Stimulated activated CD4-positive, alpha-beta T cell treated with anti-CD3 and anti-CD28 coated beads, Interleukin-4, amount 100 ng/mL, for 1 hour (primary cell): Measurements from ENCODE around the gene PLD4.
"Not testable (repeated sequence)": the region's sequence is repeated elsewhere in the genome, so short reads cannot be mapped to it uniquely, and the experiment has no call there.

ENCODE experiments used
- DNase-seq: peaks from one replicate; pipeline ENCODE4 v3.0.0-alpha.2; 2020

Gene PLD4

DNA sequence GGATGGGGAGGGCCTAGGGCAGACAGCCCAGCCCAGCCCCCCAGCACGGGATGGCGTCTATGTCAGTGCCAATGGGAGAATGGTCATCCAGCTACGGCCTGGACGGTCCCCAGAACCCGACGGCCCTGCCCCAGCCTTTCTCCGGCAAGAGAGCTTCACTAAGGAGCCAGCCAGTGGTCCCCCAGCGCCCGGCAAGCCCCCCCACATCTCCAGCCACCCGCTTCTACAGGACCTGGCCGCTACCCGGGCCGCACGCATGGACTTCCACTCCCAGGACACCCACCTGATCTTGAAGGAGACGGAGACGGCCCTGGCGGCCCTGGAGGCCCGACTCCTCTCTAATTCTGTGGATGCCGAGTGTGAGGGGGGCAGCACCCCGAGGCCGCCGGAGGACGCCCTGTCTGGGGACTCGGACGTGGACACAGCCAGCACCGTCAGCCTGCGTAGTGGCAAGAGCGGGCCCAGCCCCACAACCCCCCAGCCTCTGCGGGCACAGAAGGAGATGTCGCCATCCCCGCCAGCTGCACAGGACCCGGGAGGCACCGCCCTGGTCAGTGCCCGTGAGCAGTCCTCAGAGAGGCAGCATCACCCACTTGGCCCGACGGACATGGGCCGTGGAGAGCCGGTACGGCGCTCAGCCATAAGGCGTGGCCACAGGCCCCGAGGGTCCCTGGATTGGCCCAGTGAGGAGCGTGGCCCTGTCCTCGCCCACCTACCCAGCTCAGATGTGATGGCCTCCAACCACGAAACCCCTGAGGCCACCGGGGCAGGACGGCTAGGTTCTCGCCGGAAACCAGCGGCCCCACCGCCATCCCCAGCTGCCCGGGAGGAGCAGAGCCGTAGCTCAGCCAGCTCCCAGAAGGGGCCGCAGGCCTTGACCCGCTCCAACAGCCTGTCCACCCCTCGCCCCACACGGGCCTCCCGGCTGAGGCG, 37.7 kb upstream of the PLD4 start:
- DNase-seq, result peak; percentile 1

GRCh38 chr14:104887623-104888488, 36.8 kb upstream of the PLD4 start:
- peak; percentile 1 for DNase-seq

DNA sequence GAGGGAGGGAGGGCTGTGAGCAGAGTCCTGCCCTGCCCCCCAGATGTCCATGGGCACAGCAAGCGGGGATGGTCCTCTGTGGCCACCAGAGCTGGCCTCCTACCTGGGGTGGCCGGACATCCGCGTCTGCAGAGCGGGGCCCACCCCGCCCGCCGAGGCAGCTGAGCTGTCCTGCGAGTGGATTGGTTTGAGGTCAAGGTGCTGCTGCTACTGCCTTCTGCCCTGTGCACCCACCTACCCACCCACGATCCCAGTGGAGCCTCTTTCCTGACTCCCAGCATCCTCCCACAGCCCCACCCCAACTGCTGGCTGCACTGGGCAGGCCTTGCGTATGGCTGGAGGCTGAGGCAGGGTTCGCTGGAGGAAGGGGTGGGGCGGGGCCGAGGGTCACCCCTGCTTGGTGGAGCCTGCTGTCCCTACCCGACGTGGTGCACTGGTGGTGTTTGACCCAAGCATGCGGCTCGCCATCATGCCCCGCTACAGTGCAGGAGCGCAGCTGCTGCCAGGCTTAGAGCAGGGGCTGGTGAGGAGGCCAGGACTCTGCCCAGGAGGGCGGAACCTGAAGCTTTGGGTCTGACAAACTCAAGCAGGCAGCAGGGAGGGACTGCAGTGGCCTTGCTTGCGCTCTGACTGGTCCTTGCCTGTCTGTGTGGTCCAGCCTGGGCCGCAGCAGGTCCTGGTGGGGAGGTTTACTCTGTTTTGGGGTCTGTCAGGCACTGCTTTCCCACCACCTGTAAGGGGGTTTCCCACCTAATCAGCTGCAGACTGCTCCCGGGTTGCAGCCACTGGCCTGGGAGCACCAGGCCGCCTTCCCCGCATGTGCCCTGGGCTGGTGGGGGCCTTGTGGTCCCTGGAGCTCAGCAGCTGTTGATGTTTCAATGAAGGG, 35.9 kb upstream of the PLD4 start:
- peak; percentile 0 for DNase-seq

- no peak for DNase-seq
These were observed 35.3 kb upstream of the PLD4 start for GRCh38 chr14:104889375-104889757.

DNA sequence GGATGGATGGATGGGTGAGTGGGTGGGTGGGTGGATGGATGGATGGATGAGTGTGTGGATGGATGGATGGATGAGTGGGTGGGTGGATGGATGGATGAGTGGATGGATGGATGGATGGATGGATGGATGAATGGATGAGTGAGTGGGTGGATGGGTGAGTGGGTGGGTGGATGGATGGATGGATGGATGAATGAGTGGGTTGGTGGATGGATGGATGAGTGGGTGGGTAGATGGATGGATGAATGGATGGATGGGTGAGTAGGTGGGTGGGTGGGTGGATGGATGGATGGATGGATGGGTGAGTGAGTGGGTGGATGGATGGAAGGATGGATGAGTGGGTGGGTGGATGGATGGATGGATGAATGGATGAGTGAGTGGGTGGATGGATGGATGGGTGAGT, 34.4 kb upstream of the PLD4 start:
- DNase-seq, result not testable (repeated sequence)

GRCh38 chr14:104891121-104891551, 33.5 kb upstream of the PLD4 start:
- no peak for DNase-seq

- no peak for DNase-seq
These were observed 32.8 kb upstream of the PLD4 start for GRCh38 chr14:104891664-104892530.

GRCh38 chr14:104892531-104893434, 31.9 kb upstream of the PLD4 start:
- DNase-seq, result no peak

- no peak for DNase-seq
These were observed 31.1 kb upstream of the PLD4 start for GRCh38 chr14:104893435-104894207.

DNA sequence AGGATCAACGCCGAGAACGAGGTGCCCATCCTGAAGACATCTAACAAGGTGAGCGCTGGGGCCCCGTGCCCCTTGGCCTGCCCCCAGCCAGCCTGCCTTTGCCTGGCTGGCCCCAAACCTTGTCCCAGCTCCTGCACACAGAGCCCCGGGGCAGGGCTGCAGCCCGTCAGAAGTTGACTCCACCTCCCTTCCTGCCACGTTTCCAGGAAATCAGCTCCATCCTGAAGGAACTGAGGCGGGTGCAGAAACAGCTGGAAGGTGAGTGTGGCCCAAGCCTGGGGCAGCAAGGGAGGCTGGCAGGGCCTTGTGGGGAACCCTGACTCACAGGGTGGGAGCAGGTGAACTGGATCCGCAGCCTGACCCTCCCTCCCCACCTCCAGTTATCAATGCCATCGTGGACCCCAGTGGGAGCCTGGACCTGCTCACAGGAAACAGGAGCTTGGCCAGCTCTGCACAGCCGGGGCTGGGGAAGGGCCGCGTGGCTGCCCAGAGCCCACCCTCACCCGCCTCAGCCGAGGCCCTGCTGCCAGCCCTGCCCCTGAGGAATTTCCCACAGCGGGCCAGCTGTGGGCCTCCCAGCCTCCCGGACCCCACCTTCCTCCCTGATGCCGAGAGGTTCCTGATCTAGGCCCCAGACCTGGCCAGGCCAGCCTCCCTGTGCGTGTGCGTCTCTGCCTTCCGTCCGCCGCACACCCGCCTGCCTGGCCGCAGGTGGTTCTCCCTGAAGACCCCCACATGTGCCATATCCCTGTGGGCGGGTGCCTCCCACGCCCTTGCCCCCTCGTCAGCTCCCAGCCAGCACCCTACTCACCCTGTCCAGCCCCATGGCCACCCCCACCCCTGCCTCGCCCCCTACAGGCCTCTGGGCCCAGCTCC, 30.1 kb upstream of the PLD4 start:
- DNase-seq, result no peak

GRCh38 chr14:104895207-104895785, 29.4 kb upstream of the PLD4 start:
- DNase-seq, result no peak

- no peak for DNase-seq
These were observed 28.7 kb upstream of the PLD4 start for GRCh38 chr14:104895786-104896661.

DNA sequence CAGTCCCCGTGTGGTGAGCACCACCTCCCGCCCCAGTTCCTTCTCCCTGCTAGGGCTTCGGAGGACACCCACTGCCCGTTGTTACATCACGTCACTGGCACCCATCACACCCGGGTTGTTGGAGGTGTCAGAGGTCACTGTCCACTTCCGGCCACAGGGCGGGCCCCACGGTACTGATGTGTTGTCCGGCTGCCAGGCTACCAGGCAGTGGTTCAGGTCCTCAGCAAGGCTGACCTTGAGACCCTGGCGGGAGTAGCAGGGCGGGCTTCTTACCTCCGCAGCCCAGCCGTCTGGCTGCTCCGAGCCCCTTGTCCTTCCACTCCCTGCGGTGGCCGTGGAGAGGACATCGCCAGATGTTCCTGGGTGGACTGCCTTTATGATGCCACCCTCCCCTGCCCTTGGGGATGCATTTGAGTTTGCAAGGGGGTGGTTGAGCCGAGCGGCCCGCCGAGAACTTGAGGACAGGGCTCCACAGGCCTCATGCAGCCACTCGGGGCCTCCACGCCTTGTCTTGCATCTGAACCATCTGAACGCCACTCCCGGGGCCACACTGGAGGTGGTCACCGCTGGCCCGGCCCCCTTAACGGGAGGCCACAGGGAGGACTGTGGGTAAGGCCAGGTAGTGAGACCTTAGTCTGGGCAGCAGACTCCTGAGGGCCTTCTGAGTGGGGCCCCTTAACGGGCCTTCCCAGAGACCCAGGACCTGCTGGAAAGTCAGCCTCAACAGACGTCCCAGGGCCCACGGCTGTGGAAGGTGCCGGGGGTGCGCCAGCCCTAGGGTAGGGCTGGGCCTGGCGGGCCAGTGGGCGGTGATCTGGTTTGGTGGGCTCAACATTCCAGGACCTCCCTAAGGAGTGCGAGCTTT, 27.1 kb upstream of the PLD4 start:
- DNase-seq, result no peak

- DNase-seq, result no peak
These were observed 26.5 kb upstream of the PLD4 start for GRCh38 chr14:104898195-104898558.

DNA sequence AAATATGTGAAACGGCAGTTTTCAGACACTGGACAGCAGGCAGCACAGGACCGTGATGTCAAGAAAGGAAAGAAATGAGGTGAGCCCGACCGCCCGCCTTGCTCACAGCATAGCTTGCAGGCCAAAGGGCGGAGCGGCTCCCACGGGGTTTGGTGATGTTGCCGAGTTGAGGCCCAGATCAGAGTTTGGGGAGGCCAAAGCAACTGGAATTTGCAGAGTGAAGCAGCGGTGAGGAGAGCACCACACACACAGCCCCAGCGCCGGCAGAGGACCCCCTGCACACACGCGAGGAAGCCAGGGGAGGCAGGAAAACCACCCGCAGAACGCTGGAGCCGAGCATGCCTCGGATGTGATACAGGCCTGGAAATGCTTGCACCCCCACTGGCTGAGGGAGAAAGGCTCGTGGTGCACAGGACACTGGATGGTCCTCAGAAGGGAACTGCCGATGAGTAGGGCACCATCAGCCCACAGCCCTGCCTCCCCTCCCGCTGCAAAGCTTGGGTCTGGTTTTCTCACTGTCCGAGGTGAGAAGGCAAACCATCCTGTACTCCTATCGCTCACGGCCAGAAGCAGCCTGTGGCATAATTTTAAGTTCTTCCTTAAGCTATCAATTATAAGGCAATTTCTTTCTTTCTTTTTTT, 25.7 kb upstream of the PLD4 start:
- no peak for DNase-seq

- no peak for DNase-seq
These were observed 24.9 kb upstream of the PLD4 start for GRCh38 chr14:104899781-104900180.
